ENCODE measurements around the gene INPP5B. TPM values are rescaled to one million over a fixed set of nuclear protein-coding genes. Genes with fewer than 3 reads are reported as not detected.
"Not testable (repeated sequence)": the region's sequence is repeated elsewhere in the genome, so short reads cannot be mapped to it uniquely, and the experiment has no call there.

The INPP5B gene
- total and polyA plus RNA-seq, 7 donors = 3.8 to 12.8 (median 6.7) TPM

DNA sequence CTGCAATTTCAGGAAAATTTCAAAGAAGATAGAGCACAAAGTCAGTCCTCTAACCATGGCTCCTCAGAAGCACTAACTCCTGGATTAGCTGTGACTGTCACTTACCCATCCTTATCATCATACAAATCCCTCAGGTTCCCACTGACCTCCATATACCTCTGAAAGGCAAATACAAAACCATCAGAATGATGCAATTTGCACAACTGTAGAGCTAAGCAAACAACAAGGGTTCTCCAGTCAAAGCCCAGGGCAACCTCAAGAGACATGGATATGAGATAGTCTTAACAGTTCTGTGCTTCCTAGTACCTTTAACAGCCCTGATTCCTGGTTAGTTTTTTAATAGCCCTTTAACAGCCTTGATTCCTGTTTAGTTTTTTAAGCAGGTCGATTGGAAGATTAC is 40.8 kb upstream of the INPP5B start:
- Histone ChIP-seq H3K27me3 (ENCODE audit: insufficient read depth in 3 of 3, low read length in 2 of 3) (no peaks in the 10 kb centered on the region), H3K36me3 (ENCODE audit: insufficient read depth in 1 of 2, low read depth in 1 of 2) (peaks cover 8 to 54% of the 10 kb centered on the region in 2 donors), H3K4me1 (peaks cover 27% of the 10 kb centered on the region), H3K9me3 (no peaks in the 10 kb centered on the region), H3K4me3 (no peak overlapping the region), H3K27ac (no peak overlapping the region)
- WGBS, 3 donors = 45 to 53% (median 46%) methylated on average over 1 of the region's 1 CpG
- DNase-seq = no peak
- ATAC-seq = no peak
- TF ChIP-seq CTCF (IDR thresholded peaks at IDR 0.05) = no peak
- intact Hi-C loops (cut with DNase I) = no loop called here

DNA sequence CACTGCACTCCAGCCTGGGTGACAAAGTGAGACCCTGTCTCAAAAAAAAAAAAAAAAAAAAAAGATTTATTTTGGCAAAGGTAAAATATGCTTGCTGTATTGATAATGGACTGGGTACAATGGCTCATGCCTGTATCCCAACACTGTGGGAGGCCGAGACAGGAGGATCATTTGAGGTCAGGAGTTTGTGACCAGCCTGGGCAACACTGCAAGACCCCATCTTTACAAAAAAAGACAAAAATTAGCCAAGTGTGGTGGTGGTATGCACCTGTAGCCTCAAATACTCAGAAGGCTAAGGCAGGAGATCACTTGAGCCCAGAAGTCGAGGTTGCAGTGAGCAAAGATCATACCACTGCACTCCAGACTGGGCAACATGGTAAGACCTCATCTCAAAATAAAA is 36.7 kb upstream of the INPP5B start:
- 94 to 100% (median 96%) methylated on average over 2 of the region's 2 CpGs for WGBS, 3 donors

GRCh38 chr1:37978541-37978940 is 31.7 kb upstream of the INPP5B start:
- TF ChIP-seq CTCF (IDR thresholded peaks at IDR 0.05) = no peak
- no peak for DNase-seq
- no peak overlapping the region for H3K4me3 ChIP-seq
- no peaks in the 10 kb centered on the region for H3K4me1 ChIP-seq
- no peaks in the 10 kb centered on the region for H3K27me3 ChIP-seq (ENCODE audit: insufficient read depth in 3 of 3, low read length in 2 of 3)
- H3K9me3 ChIP-seq = no peaks in the 10 kb centered on the region
- 44 to 78% (median 50%) methylated on average over 4 of the region's 4 CpGs for WGBS, 3 donors
- intact Hi-C loops (cut with DNase I) = loop anchor here in 1 of 2 donors (5.0 kb wide), 1 partner anchor 86 kb away; no protein-coding TSS in a partner anchor
- ATAC-seq = peak in 2 of 4 donors; percentile 19 to 30
- H3K36me3 ChIP-seq (ENCODE audit: insufficient read depth in 1 of 2, low read depth in 1 of 2) = peaks cover 26 to 100% of the 10 kb centered on the region in 2 donors
- no peak overlapping the region for H3K27ac ChIP-seq

More for the DNA sequence above, 36.7 kb upstream of the INPP5B start:
- DNase-seq (no peak), ATAC-seq (no peak)
- no peaks in the 10 kb centered on the region for H3K9me3 ChIP-seq
- peaks cover 23 to 96% of the 10 kb centered on the region in 2 donors for H3K36me3 ChIP-seq (ENCODE audit: insufficient read depth in 1 of 2, low read depth in 1 of 2)
- H3K27ac ChIP-seq = no peak overlapping the region
- H3K4me1 ChIP-seq = peaks cover 4% of the 10 kb centered on the region
- no peak overlapping the region for H3K4me3 ChIP-seq
- TF ChIP-seq CTCF (IDR thresholded peaks at IDR 0.05) = no peak
- intact Hi-C loops (cut with DNase I) = no loop called here
- no peaks in the 10 kb centered on the region for H3K27me3 ChIP-seq (ENCODE audit: insufficient read depth in 3 of 3, low read length in 2 of 3)

GRCh38 chr1:37975083-37975482 is 28.2 kb upstream of the INPP5B start:
- peaks cover 22 to 97% of the 10 kb centered on the region in 2 donors for H3K36me3 ChIP-seq (ENCODE audit: insufficient read depth in 1 of 2, low read depth in 1 of 2)
- intact Hi-C loops (cut with DNase I) = loop anchor here (1.0 to 5.0 kb wide), 2 partner anchors 83 to 85 kb away; no protein-coding TSS in a partner anchor
- H3K9me3 ChIP-seq; H3K27me3 ChIP-seq (ENCODE audit: insufficient read depth in 3 of 3, low read length in 2 of 3); H3K4me3 ChIP-seq; H3K4me1 ChIP-seq; DNase-seq; H3K27ac ChIP-seq: not testable (repeated sequence)
- TF ChIP-seq CTCF (IDR thresholded peaks at IDR 0.05) = peak; percentile 63
- peak in 3 of 4 donors; percentile 38 to 63 (median 59) for ATAC-seq
- 54 to 68% (median 64%) methylated on average over 6 of the region's 6 CpGs for WGBS, 3 donors

DNA sequence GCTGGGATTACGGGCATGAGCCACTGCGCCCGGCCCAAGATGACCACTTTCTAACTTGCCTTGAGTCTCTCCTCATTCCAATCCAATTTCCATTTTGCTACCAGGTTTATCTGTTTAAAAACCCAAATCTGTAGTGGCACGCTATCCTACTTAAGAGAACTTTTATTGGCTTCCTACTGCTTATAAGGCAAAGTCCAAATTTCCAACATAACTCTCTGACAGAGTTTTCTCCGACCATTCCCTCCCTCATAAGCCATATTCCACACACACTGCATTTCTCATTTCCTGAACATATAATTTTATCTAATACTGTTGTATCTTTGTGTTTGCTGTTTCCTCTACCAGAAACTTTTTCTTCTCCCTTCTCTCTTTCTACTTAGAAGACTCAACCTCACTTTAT is 27.7 kb upstream of the INPP5B start:
- DNase-seq = no peak
- intact Hi-C loops (cut with DNase I) = no loop called here
- peaks cover 19 to 97% of the 10 kb centered on the region in 2 donors for H3K36me3 ChIP-seq (ENCODE audit: insufficient read depth in 1 of 2, low read depth in 1 of 2)
- H3K27ac ChIP-seq = no peak overlapping the region
- no peaks in the 10 kb centered on the region for H3K4me1 ChIP-seq
- ATAC-seq = no peak
- no peaks in the 10 kb centered on the region for H3K9me3 ChIP-seq
- no peaks in the 10 kb centered on the region for H3K27me3 ChIP-seq (ENCODE audit: insufficient read depth in 3 of 3, low read length in 2 of 3)
- no peak overlapping the region for H3K4me3 ChIP-seq
- WGBS, 3 donors = 98 to 99% (median 99%) methylated on average over 5 of the region's 5 CpGs
- no peak for TF ChIP-seq CTCF (IDR thresholded peaks at IDR 0.05)

GRCh38 chr1:37973684-37974083 is 26.8 kb upstream of the INPP5B start:
- intact Hi-C loops (cut with DNase I); H3K4me1 ChIP-seq; H3K27me3 ChIP-seq (ENCODE audit: insufficient read depth in 3 of 3, low read length in 2 of 3); DNase-seq; H3K9me3 ChIP-seq; H3K27ac ChIP-seq; H3K4me3 ChIP-seq; ATAC-seq: not testable (repeated sequence)
- peaks cover 12 to 97% of the 10 kb centered on the region in 2 donors for H3K36me3 ChIP-seq (ENCODE audit: insufficient read depth in 1 of 2, low read depth in 1 of 2)
- 88 to 95% (median 90%) methylated on average over 5 of the region's 5 CpGs for WGBS, 3 donors

Data from psoas muscle (tissue), 8 donors.